GM12891 (cell line): Measurements from ENCODE around the gene UBE2S.

ENCODE experiments used
- POLR2A ChIP-seq: IDR thresholded peaks from 2 replicates; pipeline ENCODE4 v1.6.1; 2011; ENCODE audit warnings: low read depth, low read length, control low read depth
- POLR2AphosphoS5 ChIP-seq: IDR thresholded peaks from 2 replicates; pipeline ENCODE4 v1.6.1; 2011; ENCODE audit warnings: low read depth, low read length, control low read depth
- POU2F2 ChIP-seq: IDR thresholded peaks from 2 replicates; pipeline ENCODE4 v1.6.1; 2011; ENCODE audit warnings: low read depth, mild to moderate bottlenecking, control low read depth, low read length, moderate library complexity
- SPI1 ChIP-seq: IDR thresholded peaks from 2 replicates; pipeline ENCODE4 v1.6.1; 2011; ENCODE audit warnings: low read depth, low read length, control low read depth

DNA sequence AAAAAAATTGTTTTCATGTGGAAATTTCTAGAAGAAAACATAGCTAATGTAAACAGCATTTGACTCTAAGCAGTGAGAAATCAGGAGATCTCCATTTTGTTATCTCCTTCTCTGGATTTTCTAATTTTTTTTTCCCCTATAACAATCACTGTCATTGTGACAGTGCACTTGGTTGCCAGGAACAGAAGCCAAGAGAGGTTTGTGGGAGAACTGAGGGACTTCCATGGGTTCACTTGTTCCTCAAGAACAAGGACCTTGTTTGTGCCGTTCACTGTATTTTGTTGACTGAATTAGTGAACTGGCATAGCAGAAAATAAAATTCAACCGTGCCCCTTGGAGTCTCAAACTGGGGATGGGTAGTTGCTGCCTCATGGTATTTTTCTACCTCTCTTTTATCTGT lies 18.5 kb upstream of the UBE2S start:
- no peak for TF ChIP-seq POLR2A
- TF ChIP-seq SPI1: no peak
- TF ChIP-seq POU2F2: no peak
- no peak for TF ChIP-seq POLR2AphosphoS5
